Measurements from ENCODE around the gene DCTN1.

DNA sequence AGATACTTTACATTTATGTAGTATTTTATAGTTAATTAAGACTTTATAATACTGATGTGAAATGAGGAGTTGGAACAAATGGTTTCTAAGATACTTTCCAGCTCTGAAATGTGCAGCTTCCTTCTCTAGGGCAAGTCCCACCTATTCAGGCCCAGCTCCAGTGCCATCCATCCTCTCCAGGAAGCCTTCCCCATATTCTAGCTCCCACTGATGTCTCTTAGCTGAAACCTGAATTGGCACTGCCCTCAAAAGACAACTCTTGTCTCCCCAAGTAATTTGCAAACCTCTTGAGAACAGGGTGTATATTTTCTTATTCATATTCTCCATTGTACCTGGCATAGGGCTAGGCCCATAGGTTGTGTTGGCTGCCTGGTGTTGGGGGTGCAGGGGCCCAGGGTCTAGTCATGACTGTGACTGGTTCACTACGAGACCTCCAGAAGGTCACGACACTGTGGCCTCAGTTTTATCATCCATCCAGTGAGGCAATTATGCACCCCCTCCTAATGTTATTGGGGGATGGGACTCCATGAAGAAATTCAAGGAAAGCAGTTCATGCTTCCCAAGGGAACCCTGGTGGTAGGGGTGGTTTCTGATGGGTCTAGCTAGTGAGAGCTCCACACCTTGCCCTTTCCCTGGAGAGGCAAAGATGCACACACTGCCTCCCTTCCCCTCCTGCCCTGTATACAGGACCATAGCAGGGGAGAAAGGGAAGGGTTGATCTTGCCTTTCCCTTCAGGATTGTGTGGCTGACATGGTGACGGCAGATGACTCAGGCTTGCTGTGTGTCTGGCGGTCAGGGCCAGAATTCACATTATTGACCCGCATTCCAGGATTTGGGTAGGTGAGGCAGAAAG, 44.3 kb upstream of the DCTN1 start:
- TF ChIP-seq CTCF (IDR thresholded peaks at IDR 0.05), result no peak
- TF ChIP-seq POLR2A (IDR thresholded peaks at IDR 0.05), result no peak
- no peak for TF ChIP-seq POLR2AphosphoS5 (IDR thresholded peaks at IDR 0.05)

Data from breast epithelium (tissue), 3 donors.